H7 (cell line): ENCODE measurements around the gene MAN2B1. TPM values are rescaled to one million over a fixed set of nuclear protein-coding genes. Genes with fewer than 3 reads are reported as not detected.
A peak's percentile ranks its signal among the peaks of the same experiment; 100 is the strongest.
"Not testable (repeated sequence)": the region's sequence is repeated elsewhere in the genome, so short reads cannot be mapped to it uniquely, and the experiment has no call there.

ENCODE experiments used
- DNase-seq: peaks from one replicate; pipeline ENCODE4 v3.0.0; 2012
- H3K27me3 ChIP-seq: 2 replicates; pipeline ENCODE4 v1.6.0; 2011; ENCODE audit warnings: mild to moderate bottlenecking, low read length; ENCODE audit not compliant: control insufficient read depth, insufficient read depth
- H3K36me3 ChIP-seq: replicated peaks from 2 replicates; pipeline ENCODE4 v1.5.1; 2011; ENCODE audit warnings: low read length; ENCODE audit not compliant: control insufficient read depth, insufficient read depth
- H3K4me3 ChIP-seq: 2 replicates; pipeline ENCODE4 v1.5.1; 2011; ENCODE audit warnings: low read depth, mild to moderate bottlenecking, control low read depth, low read length, moderate library complexity; ENCODE audit not compliant: insufficient read depth
- total RNA-seq: library from RNA; depleted of rRNA; stranded (reverse); fragments of >200 nt; shearing (Covaris generic); gene quantifications from 2 replicates; pipeline ENCODE4 v1.2.3, GENCODE V29; 2014

MAN2B1 gene
- total RNA-seq, 1 experiment from 2014 or later, result 58.4 TPM

- no peak for DNase-seq
- Histone ChIP-seq H3K36me3 (no peaks in the 10 kb centered on the region), H3K27me3 (peaks cover 3% of the 10 kb centered on the region; the same call in 1 of the 2 replicates), H3K4me3 (no peak overlapping the region)
Observed at GRCh38 chr19:12636631-12637030, 29.9 kb downstream of the MAN2B1 start.

GRCh38 chr19:12629215-12629614 lies 37.3 kb downstream of the MAN2B1 start:
- H3K4me3 ChIP-seq, result no peak overlapping the region
- peaks cover 26% of the 10 kb centered on the region for H3K36me3 ChIP-seq

GRCh38 chr19:12628040-12629022 lies 38.2 kb downstream of the MAN2B1 start:
- Histone ChIP-seq H3K4me3 (no peak overlapping the region), H3K27me3 (no peaks in the 10 kb centered on the region), H3K36me3 (peaks cover 26% of the 10 kb centered on the region)
- no peak for DNase-seq

More at GRCh38 chr19:12629215-12629614, 37.3 kb downstream of the MAN2B1 start:
- no peaks in the 10 kb centered on the region for H3K27me3 ChIP-seq
- no peak for DNase-seq

- no peaks in the 10 kb centered on the region for H3K27me3 ChIP-seq
- DNase-seq, result no peak
- H3K4me3 ChIP-seq, result no peak overlapping the region
- H3K36me3 ChIP-seq, result peaks cover 26% of the 10 kb centered on the region
Observed at GRCh38 chr19:12626958-12627357, 39.6 kb downstream of the MAN2B1 start.

GRCh38 chr19:12623361-12624031 lies 43.0 kb downstream of the MAN2B1 start:
- H3K27me3 ChIP-seq, result no peaks in the 10 kb centered on the region
- peaks cover 20% of the 10 kb centered on the region for H3K36me3 ChIP-seq
- no peak overlapping the region for H3K4me3 ChIP-seq
- DNase-seq, result no peak

- H3K27me3 ChIP-seq, H3K36me3 ChIP-seq, DNase-seq, H3K4me3 ChIP-seq: not testable (repeated sequence)
Observed at GRCh38 chr19:12621253-12622024, 45.1 kb downstream of the MAN2B1 start.

- Histone ChIP-seq H3K4me3 (no peak overlapping the region), H3K27me3 (no peaks in the 10 kb centered on the region), H3K36me3 (peaks cover 4% of the 10 kb centered on the region)
- no peak for DNase-seq
Observed at GRCh38 chr19:12617646-12618045, 48.9 kb downstream of the MAN2B1 start.

- DNase-seq, result peak; percentile 84
- H3K27me3 ChIP-seq, result no peaks in the 10 kb centered on the region
Observed at GRCh38 chr19:12611361-12611699, 55.2 kb downstream of the MAN2B1 start.

GRCh38 chr19:12610540-12611360 lies 55.8 kb downstream of the MAN2B1 start, which contains the start of the genes ZNF490 and ZNF791:
ZNF490 (minus strand) TSS chr19:12610813; CDS start chr19:12610680, 133 bp downstream.
ZNF791 (plus strand) TSS chr19:12610920; CDS start chr19:12611080, 160 bp downstream.
- no peaks in the 10 kb centered on the region for H3K27me3 ChIP-seq
- DNase-seq, result peak; percentile 97
- H3K4me3 ChIP-seq, result peak within 1 kb of the TSS; percentile 99
- H3K36me3 ChIP-seq, result peaks cover 4% of the 10 kb centered on the region

More at GRCh38 chr19:12611361-12611699, 55.2 kb downstream of the MAN2B1 start:
- peak overlapping the region; percentile 99 for H3K4me3 ChIP-seq
- peaks cover 4% of the 10 kb centered on the region for H3K36me3 ChIP-seq

- Histone ChIP-seq H3K27me3 (no peaks in the 10 kb centered on the region), H3K36me3 (no peaks in the 10 kb centered on the region; the same call in 1 of the 2 replicates), H3K4me3 (no peak overlapping the region)
- no peak for DNase-seq
Observed at GRCh38 chr19:12607631-12608030, 58.9 kb downstream of the MAN2B1 start.

GRCh38 chr19:12606796-12607195 lies 59.7 kb downstream of the MAN2B1 start:
- Histone ChIP-seq H3K27me3 (no peaks in the 10 kb centered on the region), H3K36me3 (no peaks in the 10 kb centered on the region; the same call in 1 of the 2 replicates), H3K4me3 (no peak overlapping the region)
- DNase-seq, result no peak

GRCh38 chr19:12603714-12604113 lies 62.8 kb downstream of the MAN2B1 start:
- no peak overlapping the region for H3K4me3 ChIP-seq
- no peaks in the 10 kb centered on the region; the same call in none of the 2 replicates for H3K36me3 ChIP-seq
- no peak for DNase-seq
- no peaks in the 10 kb centered on the region for H3K27me3 ChIP-seq

- Histone ChIP-seq H3K36me3 (no peaks in the 10 kb centered on the region; the same call in none of the 2 replicates), H3K27me3 (no peaks in the 10 kb centered on the region), H3K4me3 (no peak overlapping the region)
- no peak for DNase-seq
Observed at GRCh38 chr19:12597594-12597993, 68.9 kb downstream of the MAN2B1 start.
